Measurements from ENCODE around the gene SPEF1. TPM values are rescaled to one million over a fixed set of nuclear protein-coding genes. Genes with fewer than 3 reads are reported as not detected.

The SPEF1 gene
- total RNA-seq, 3 donors from 2014 or later = 0.33 to 0.88 TPM; not detected in 1

DNA sequence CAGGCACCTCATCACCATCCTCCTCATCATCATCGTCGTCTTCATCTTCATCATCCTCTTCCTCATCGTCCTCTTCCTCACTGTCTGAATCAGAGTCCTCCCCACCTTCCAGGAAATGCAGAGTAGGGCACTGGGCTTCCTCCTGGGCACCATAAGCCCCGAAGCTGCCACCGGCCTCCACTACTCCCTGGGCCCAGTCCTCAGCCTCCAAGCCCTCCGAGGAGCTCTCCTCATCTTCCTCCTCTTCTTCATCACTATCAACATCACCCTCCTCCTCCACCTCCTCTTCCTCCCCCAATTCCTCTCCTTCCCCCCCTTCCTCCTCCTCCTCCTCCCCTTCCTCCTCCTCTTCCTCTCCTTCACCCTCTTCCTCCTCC, 3.6 kb upstream of the SPEF1 start:
- Histone ChIP-seq H3K27ac (peak overlapping the region; percentile 72 to 82), H3K4me1 (peaks cover 31 to 38% of the 10 kb centered on the region in 2 donors), H3K4me3 (peak overlapping the region; percentile 48 to 80 (median 67)), H3K27me3 (no peaks in the 10 kb centered on the region), H3K36me3 (no peaks in the 10 kb centered on the region), H3K9me3 (no peaks in the 10 kb centered on the region)
- no peak for TF ChIP-seq POLR2AphosphoS5 (IDR thresholded peaks at IDR 0.05)
- no peak for DNase-seq (ENCODE audit: low spot score in 2 of 2)
- intact Hi-C loops (cut with DNase I; ENCODE audit: low total_unique reads) = loop anchor here (2.0 kb wide), 1 partner anchor 36 kb away; the partner anchor contains the start of gene AP5S1

GRCh38 chr20:3784216-3784853, 3.1 kb upstream of the SPEF1 start:
- Histone ChIP-seq H3K4me1 (peaks cover 31 to 38% of the 10 kb centered on the region in 2 donors), H3K27ac (peak overlapping the region; percentile 72 to 82), H3K9me3 (no peaks in the 10 kb centered on the region), H3K27me3 (no peaks in the 10 kb centered on the region), H3K36me3 (no peaks in the 10 kb centered on the region), H3K4me3 (peak overlapping the region in 2 of 3 donors; percentile 67 to 80)
- no peak for DNase-seq (ENCODE audit: low spot score in 2 of 2)
- no peak for TF ChIP-seq POLR2A (IDR thresholded peaks at IDR 0.05)
- TF ChIP-seq, protein P1, sequence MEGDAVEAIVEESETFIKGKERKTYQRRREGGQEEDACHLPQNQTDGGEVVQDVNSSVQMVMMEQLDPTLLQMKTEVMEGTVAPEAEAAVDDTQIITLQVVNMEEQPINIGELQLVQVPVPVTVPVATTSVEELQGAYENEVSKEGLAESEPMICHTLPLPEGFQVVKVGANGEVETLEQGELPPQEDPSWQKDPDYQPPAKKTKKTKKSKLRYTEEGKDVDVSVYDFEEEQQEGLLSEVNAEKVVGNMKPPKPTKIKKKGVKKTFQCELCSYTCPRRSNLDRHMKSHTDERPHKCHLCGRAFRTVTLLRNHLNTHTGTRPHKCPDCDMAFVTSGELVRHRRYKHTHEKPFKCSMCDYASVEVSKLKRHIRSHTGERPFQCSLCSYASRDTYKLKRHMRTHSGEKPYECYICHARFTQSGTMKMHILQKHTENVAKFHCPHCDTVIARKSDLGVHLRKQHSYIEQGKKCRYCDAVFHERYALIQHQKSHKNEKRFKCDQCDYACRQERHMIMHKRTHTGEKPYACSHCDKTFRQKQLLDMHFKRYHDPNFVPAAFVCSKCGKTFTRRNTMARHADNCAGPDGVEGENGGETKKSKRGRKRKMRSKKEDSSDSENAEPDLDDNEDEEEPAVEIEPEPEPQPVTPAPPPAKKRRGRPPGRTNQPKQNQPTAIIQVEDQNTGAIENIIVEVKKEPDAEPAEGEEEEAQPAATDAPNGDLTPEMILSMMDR (IDR thresholded peaks at IDR 0.05) = no peak
- TF ChIP-seq POLR2AphosphoS5 (IDR thresholded peaks at IDR 0.05) = no peak
- intact Hi-C loops (cut with DNase I; ENCODE audit: low total_unique reads) = loop anchor here (2.0 kb wide), 1 partner anchor 36 kb away; the partner anchor contains the start of gene AP5S1

DNA sequence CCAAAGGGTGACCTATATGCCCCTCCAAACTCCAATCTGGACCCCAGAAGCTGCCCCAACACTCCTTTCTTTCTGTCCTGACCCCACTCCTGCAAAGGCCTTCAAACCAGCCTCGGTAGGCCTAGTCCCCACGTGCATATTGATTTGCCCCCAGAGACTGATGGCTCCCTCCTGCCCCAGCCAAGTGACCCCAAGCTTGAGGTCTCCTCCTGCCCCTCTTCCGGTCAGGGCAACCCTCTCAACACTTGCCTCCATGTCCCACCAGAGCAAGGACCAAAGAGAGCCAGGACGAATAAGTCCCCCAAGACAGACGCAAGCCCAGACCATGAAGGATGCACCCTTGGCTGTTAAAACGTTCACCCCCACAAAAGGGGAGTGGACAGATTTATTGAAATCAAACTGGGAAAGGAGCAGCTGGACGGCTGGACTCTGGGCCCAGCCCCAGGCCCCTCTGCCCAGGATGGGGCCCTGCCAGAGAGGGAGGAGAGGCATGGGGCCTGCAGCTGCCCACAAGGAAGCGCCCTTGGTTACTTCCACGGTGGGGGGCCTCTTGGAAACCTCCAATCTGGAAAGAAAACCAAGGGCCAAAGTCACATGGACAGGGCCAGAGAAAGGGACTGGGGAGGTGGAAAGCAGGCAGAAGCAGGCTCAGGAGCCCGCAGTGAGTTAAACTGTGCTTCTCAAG, 2.4 kb upstream of the SPEF1 start:
- DNase-seq (ENCODE audit: low spot score in 2 of 2) = no peak
- Histone ChIP-seq H3K27ac (peak overlapping the region; percentile 72 to 82), H3K9me3 (no peaks in the 10 kb centered on the region), H3K36me3 (no peaks in the 10 kb centered on the region), H3K4me1 (peaks cover 31 to 38% of the 10 kb centered on the region in 2 donors), H3K27me3 (no peaks in the 10 kb centered on the region), H3K4me3 (peak overlapping the region in 1 of 3 donors; percentile 80)
- TF ChIP-seq, protein P1 (IDR thresholded peaks at IDR 0.05) = no peak
- TF ChIP-seq POLR2A (IDR thresholded peaks at IDR 0.05) (no peak), POLR2AphosphoS5 (IDR thresholded peaks at IDR 0.05) (no peak)
- intact Hi-C loops (cut with DNase I; ENCODE audit: low total_unique reads) = loop anchor here (2.0 kb wide), 1 partner anchor 37 kb away; the partner anchor contains the start of gene AP5S1

- peak overlapping the region; percentile 72 to 82 for H3K27ac ChIP-seq
- no peaks in the 10 kb centered on the region for H3K9me3 ChIP-seq
- H3K4me1 ChIP-seq = peaks cover 31 to 38% of the 10 kb centered on the region in 2 donors
- no peaks in the 10 kb centered on the region for H3K27me3 ChIP-seq
- TF ChIP-seq POLR2AphosphoS5 (IDR thresholded peaks at IDR 0.05) (no peak), POLR2A (IDR thresholded peaks at IDR 0.05) (no peak)
- TF ChIP-seq, protein P1 (IDR thresholded peaks at IDR 0.05) = no peak
- peak overlapping the region in 1 of 3 donors; percentile 80 for H3K4me3 ChIP-seq
- H3K36me3 ChIP-seq = no peaks in the 10 kb centered on the region
- peak; percentile 43 to 77 for DNase-seq (ENCODE audit: low spot score in 2 of 2)
- intact Hi-C loops (cut with DNase I; ENCODE audit: low total_unique reads) = no loop called here
Observed at GRCh38 chr20:3783068-3783489, 1.8 kb upstream of the SPEF1 start.

DNA sequence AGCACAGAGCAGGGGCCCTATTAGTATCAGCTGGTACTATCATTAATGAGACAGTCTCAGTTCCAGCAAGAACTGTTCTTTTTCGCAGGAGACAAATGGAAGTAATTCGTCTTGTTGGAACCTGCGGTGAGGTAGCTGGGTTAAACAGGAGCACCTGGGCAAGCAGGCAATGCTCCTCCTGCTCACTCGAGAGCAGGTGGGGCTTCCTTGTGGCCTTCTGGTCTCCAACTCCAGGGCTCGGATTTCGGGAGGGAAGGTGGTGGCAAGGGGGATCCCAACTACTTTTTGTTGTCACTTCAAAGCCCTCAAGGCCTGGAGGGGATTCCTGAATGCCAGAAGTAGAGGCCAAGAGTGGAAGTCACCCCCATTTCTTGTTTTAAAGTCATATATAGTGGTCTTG, 1.3 kb upstream of the SPEF1 start:
- peak overlapping the region; percentile 72 to 82 for H3K27ac ChIP-seq
- H3K4me1 ChIP-seq = peaks cover 31 to 37% of the 10 kb centered on the region in 2 donors
- no peak overlapping the region for H3K4me3 ChIP-seq
- H3K27me3 ChIP-seq = no peaks in the 10 kb centered on the region
- DNase-seq (ENCODE audit: low spot score in 2 of 2) = no peak
- no peaks in the 10 kb centered on the region for H3K36me3 ChIP-seq
- no peak for TF ChIP-seq POLR2A (IDR thresholded peaks at IDR 0.05)
- no peak for TF ChIP-seq POLR2AphosphoS5 (IDR thresholded peaks at IDR 0.05)
- TF ChIP-seq, protein P1 (IDR thresholded peaks at IDR 0.05) = no peak
- H3K9me3 ChIP-seq = no peaks in the 10 kb centered on the region
- intact Hi-C loops (cut with DNase I; ENCODE audit: low total_unique reads) = no loop called here

All from breast epithelium (tissue), 4 donors.